ENCODE results near the gene TSNAXIP1. TPM values are rescaled to one million over a fixed set of nuclear protein-coding genes. Genes with fewer than 3 reads are reported as not detected.

TSNAXIP1 gene
- total RNA-seq, 3 donors from 2014 or later = 0.41 to 2.0 (median 0.48) TPM

DNA sequence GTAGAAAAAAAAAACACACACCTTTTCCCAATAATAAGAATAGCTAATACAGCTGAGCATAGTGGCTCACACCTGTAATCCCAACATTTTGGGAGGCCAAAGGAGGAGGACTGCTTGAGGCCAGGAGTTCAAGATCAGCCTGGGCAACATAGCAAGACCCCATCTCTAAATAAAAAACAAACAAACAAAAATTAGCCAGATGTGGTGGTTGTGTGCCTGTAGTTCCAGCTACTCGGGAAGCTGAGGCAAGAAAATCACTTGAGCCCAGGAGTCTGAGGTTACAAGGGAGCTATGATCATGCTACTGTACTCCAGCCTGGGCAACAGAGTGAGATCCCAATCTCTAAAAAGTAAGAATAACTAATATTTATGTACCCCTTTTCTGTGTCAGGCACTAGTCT lies 44.8 kb upstream of the TSNAXIP1 start:
- intact Hi-C loops (cut with DNase I, micrococcal nuclease) = no loop called here
- TF ChIP-seq, protein P1, sequence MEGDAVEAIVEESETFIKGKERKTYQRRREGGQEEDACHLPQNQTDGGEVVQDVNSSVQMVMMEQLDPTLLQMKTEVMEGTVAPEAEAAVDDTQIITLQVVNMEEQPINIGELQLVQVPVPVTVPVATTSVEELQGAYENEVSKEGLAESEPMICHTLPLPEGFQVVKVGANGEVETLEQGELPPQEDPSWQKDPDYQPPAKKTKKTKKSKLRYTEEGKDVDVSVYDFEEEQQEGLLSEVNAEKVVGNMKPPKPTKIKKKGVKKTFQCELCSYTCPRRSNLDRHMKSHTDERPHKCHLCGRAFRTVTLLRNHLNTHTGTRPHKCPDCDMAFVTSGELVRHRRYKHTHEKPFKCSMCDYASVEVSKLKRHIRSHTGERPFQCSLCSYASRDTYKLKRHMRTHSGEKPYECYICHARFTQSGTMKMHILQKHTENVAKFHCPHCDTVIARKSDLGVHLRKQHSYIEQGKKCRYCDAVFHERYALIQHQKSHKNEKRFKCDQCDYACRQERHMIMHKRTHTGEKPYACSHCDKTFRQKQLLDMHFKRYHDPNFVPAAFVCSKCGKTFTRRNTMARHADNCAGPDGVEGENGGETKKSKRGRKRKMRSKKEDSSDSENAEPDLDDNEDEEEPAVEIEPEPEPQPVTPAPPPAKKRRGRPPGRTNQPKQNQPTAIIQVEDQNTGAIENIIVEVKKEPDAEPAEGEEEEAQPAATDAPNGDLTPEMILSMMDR (IDR thresholded peaks at IDR 0.05) = no peak
- H3K4me1 ChIP-seq (ENCODE audit: low read depth) = peaks cover 10% of the 10 kb centered on the region
- H3K36me3 ChIP-seq (ENCODE audit: low read depth) = no peaks in the 10 kb centered on the region
- no peaks in the 10 kb centered on the region for H3K9me3 ChIP-seq
- no peak for DNase-seq
- H3K4me3 ChIP-seq = no peak overlapping the region
- no peak for ATAC-seq

DNA sequence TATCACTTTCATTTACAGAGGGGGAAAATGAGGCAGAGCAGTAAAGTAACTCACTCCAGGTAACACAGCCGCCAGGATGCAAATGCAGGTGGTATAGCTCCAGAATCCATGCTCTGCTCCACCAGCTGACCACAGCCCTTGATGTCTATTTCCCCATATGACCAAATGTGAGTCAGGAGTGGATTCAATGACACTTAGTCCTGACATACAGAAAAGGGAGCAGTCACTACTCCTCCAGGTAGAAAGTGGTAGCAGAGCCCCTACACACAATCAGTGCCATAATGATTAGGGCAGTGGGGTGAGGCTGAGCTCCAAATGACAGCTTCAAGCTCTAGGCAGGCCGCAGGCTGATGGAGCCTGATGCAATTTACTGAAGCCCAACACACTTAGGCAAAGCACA lies 44.3 kb upstream of the TSNAXIP1 start:
- ATAC-seq = no peak
- TF ChIP-seq, protein P1 (IDR thresholded peaks at IDR 0.05) = no peak
- H3K4me3 ChIP-seq = no peak overlapping the region

DNA sequence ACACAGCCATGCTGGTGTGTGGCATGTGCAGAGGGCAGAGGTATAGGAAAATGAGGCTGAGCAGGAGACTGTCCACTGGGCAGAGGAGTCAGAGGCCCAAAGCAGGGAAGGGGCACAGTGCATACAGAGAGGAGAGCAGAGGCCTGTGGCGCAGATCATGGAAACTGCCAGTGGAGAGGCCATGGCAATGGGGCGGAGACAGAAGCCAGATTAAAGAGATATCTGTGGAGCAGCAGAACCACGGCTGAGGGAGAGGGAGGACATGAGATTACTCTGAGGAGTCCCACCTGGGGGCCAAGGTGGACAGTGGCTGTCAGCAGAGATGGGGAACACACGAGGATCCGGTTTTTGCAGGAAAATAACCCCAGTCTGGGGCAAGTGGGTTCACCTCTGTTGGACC lies 43.6 kb upstream of the TSNAXIP1 start:
- no peaks in the 10 kb centered on the region for H3K36me3 ChIP-seq (ENCODE audit: low read depth)
- TF ChIP-seq, protein P1 (IDR thresholded peaks at IDR 0.05) = no peak
- intact Hi-C loops (cut with DNase I, micrococcal nuclease) = no loop called here
- DNase-seq = no peak
- peaks cover 10% of the 10 kb centered on the region for H3K4me1 ChIP-seq (ENCODE audit: low read depth)
- ATAC-seq = no peak
- H3K4me3 ChIP-seq = no peak overlapping the region
- H3K9me3 ChIP-seq = no peaks in the 10 kb centered on the region

More for the DNA sequence above, 44.3 kb upstream of the TSNAXIP1 start:
- Histone ChIP-seq H3K36me3 (ENCODE audit: low read depth) (no peaks in the 10 kb centered on the region), H3K9me3 (no peaks in the 10 kb centered on the region), H3K4me1 (ENCODE audit: low read depth) (peaks cover 10% of the 10 kb centered on the region)
- DNase-seq = no peak
- intact Hi-C loops (cut with DNase I, micrococcal nuclease) = no loop called here

DNA sequence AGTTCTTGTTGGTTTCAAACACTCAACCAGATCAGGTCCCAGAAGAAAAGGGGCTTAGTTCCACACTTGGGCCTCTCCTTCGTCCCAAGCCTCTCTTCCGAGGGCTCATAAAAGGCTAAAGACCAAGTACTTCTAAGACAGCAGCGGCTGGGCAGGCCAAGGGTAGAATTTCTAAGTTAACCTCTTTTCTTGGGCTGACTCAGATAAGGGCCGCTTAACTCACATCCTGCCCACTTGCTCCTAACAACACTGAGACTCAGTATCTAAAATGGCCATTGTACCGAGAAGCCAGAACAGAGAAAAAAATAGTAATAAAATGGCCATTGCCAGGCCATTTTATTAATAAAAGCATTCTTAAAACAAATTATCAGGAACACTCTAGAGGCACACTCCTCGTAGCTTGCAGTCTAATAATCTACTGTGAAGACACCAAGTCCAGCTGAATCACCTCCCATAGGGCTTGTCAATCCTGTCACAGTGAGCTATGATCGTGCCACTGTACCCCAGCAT lies 42.5 kb upstream of the TSNAXIP1 start:
- intact Hi-C loops (cut with DNase I, micrococcal nuclease) = no loop called here
- DNase-seq = no peak
- TF ChIP-seq, protein P1 (IDR thresholded peaks at IDR 0.05) = no peak
- Histone ChIP-seq H3K9me3 (no peaks in the 10 kb centered on the region), H3K4me1 (ENCODE audit: low read depth) (peaks cover 10% of the 10 kb centered on the region), H3K4me3 (no peak overlapping the region), H3K36me3 (ENCODE audit: low read depth) (no peaks in the 10 kb centered on the region)
- ATAC-seq = no peak

DNA sequence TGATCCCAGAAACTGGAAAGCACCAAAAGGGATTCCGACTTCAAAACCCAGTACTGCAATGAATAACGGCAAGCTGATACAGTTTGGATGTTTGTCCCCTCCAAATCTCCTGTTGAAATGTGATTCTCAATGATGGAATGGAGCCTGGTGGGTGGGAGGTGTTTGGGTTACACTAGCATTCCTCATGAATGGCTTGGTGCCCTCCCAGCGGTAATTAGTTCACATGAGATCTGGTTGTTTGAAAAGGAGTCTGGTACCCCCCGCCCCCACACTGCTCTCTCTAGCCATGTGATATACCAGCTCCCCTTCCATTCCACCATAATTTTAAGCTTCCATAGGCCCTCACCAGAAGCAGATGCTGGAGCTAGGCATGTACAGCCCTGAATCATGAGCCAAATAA lies 40.4 kb upstream of the TSNAXIP1 start:
- Histone ChIP-seq H3K4me3 (no peak overlapping the region), H3K9me3 (no peaks in the 10 kb centered on the region), H3K36me3 (ENCODE audit: low read depth) (no peaks in the 10 kb centered on the region), H3K4me1 (ENCODE audit: low read depth) (no peaks in the 10 kb centered on the region)
- intact Hi-C loops (cut with DNase I, micrococcal nuclease) = no loop called here
- no peak for ATAC-seq
- DNase-seq = no peak
- TF ChIP-seq, protein P1 (IDR thresholded peaks at IDR 0.05) = no peak

DNA sequence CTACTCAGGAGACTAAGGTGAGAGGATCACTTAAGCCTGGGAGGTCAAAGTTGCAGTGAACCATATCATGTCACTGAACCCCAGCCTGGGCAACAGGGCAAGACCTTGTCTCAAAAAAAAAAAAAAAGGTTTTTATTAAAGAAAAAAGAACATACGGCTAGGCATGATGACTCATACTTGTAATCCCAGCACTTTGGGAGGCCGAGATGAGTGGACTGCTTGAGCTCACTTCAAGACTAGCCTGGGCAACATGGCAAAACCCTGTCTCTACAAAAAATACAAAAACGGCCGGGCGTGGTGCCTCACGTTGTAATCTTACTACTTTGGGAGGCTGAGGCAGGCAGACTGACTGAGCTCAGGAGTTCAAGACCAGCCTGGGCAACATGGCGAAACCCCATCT lies 38.7 kb upstream of the TSNAXIP1 start:
- TF ChIP-seq, protein P1 (IDR thresholded peaks at IDR 0.05) = no peak
- no peaks in the 10 kb centered on the region for H3K36me3 ChIP-seq (ENCODE audit: low read depth)
- no peak for ATAC-seq
- H3K4me3 ChIP-seq = no peak overlapping the region
- intact Hi-C loops (cut with DNase I, micrococcal nuclease) = no loop called here
- no peak for DNase-seq
- H3K9me3 ChIP-seq = no peaks in the 10 kb centered on the region
- H3K4me1 ChIP-seq (ENCODE audit: low read depth) = no peaks in the 10 kb centered on the region
